Measurements from ENCODE around the gene SLC37A4. TPM values are rescaled to one million over a fixed set of nuclear protein-coding genes. Genes with fewer than 3 reads are reported as not detected.
A peak's percentile ranks its signal among the peaks of the same experiment; 100 is the strongest.

SLC37A4 gene
- total and polyA plus RNA-seq, 2 of the 13 experiments (the other 11 are each of a cell fraction or from before 2014, with no cell fraction given) = 43.0 to 56.1 TPM

DNA sequence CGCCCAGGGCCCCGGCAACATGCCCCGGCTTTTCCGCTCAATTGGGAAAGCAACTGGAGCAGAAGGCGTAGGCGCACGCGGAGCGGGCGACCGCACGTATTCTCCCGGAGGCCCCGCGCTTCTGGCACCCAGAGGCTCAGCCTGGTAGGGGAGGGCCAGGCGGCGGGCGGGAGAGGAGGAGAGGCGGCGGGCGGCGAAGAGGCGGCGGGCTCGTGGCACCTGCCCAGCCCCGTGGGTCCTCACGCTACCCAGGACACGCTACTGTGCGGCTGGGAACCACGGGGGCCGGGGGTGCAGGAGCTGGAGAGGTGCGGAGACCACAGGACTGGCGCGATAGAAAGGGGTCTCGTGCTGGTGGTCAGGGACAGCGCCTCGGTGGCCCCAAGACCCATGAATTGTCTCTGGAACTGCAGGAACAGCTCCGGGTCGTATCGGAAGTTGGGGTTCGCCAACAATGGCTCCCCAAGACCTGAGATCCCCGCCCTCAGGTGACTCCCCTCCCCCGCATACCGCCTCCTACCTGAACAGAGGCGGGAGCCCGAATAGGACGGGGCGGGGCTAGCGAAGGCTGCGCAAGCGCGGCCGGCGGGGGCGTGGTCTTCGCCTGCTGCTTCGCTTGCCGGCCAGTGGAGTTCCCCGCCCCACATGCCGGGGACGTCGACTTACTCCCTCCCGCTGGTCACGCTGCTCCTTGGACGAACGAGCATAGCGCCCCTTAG is at the start of gene SLC37A4 (continued):
- TF ChIP-seq, protein P1, sequence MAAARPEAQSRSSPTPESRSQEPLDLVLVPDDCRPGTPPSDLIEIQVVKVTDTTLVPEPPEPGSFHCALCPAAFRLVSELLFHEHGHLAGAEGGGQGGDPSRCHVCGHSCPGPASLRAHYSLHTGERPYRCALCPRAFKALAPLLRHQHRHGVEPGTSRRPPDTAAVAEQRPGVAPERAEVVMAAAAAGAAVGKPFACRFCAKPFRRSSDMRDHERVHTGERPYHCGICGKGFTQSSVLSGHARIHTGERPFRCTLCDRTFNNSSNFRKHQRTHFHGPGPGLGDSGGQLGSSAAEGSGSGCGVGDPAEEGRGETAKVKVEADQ (CRISPR knock-in tag; IDR thresholded peaks at IDR 0.05; ENCODE audit: borderline replicate concordance) = peak; percentile 29; the same call in 1 of the 2 replicates
- peak; percentile 88; the same call in 1 of the 2 replicates for TF ChIP-seq TBX2 (CRISPR knock-in tag; IDR thresholded peaks at IDR 0.05; ENCODE audit: borderline replicate concordance)
- peak; percentile 97 for TF ChIP-seq KLF9 (CRISPR knock-in tag; IDR thresholded peaks at IDR 0.05; ENCODE audit: low read depth)
- no peak for TF ChIP-seq NR1H2 (CRISPR knock-in tag; IDR thresholded peaks at IDR 0.05; ENCODE audit: borderline replicate concordance, low read depth)
- TF ChIP-seq, protein P2, sequence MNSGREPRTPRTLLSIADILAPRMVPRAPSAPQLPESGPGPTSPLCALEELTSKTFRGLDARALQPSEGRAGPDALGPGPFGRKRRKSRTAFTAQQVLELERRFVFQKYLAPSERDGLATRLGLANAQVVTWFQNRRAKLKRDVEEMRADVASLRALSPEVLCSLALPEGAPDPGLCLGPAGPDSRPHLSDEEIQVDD (CRISPR knock-in tag; IDR thresholded peaks at IDR 0.05; ENCODE audit: borderline replicate concordance) = no peak
- no peak for TF ChIP-seq SRSF4 (IDR thresholded peaks at IDR 0.05; ENCODE audit: low read depth, low read length, poor library complexity, severe bottlenecking)
- TF ChIP-seq, protein P3, sequence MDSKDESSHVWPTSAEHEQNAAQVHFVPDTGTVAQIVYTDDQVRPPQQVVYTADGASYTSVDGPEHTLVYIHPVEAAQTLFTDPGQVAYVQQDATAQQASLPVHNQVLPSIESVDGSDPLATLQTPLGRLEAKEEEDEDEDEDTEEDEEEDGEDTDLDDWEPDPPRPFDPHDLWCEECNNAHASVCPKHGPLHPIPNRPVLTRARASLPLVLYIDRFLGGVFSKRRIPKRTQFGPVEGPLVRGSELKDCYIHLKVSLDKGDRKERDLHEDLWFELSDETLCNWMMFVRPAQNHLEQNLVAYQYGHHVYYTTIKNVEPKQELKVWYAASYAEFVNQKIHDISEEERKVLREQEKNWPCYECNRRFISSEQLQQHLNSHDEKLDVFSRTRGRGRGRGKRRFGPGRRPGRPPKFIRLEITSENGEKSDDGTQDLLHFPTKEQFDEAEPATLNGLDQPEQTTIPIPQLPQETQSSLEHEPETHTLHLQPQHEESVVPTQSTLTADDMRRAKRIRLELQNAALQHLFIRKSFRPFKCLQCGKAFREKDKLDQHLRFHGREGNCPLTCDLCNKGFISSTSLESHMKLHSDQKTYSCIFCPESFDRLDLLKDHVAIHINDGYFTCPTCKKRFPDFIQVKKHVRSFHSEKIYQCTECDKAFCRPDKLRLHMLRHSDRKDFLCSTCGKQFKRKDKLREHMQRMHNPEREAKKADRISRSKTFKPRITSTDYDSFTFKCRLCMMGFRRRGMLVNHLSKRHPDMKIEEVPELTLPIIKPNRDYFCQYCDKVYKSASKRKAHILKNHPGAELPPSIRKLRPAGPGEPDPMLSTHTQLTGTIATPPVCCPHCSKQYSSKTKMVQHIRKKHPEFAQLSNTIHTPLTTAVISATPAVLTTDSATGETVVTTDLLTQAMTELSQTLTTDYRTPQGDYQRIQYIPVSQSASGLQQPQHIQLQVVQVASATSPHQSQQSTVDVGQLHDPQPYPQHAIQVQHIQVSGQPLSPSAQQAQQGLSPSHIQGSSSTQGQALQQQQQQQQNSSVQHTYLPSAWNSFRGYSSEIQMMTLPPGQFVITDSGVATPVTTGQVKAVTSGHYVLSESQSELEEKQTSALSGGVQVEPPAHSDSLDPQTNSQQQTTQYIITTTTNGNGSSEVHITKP (CRISPR knock-in tag; IDR thresholded peaks at IDR 0.05; ENCODE audit: low read depth) = peak; percentile 61
- TF ChIP-seq ZBTB38 (CRISPR knock-in tag; IDR thresholded peaks at IDR 0.05) = peak; percentile 87
- TF ChIP-seq, protein P4, sequence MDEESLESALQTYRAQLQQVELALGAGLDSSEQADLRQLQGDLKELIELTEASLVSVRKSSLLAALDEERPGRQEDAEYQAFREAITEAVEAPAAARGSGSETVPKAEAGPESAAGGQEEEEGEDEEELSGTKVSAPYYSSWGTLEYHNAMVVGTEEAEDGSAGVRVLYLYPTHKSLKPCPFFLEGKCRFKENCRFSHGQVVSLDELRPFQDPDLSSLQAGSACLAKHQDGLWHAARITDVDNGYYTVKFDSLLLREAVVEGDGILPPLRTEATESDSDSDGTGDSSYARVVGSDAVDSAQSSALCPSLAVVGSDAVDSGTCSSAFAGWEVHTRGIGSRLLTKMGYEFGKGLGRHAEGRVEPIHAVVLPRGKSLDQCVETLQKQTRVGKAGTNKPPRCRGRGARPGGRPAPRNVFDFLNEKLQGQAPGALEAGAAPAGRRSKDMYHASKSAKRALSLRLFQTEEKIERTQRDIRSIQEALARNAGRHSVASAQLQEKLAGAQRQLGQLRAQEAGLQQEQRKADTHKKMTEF (CRISPR knock-in tag; IDR thresholded peaks at IDR 0.05) = peak; percentile 69
- TF ChIP-seq NFYB (CRISPR knock-in tag; IDR thresholded peaks at IDR 0.05) = peak; percentile 54; the same call in 1 of the 2 replicates
- TF ChIP-seq, protein P5, sequence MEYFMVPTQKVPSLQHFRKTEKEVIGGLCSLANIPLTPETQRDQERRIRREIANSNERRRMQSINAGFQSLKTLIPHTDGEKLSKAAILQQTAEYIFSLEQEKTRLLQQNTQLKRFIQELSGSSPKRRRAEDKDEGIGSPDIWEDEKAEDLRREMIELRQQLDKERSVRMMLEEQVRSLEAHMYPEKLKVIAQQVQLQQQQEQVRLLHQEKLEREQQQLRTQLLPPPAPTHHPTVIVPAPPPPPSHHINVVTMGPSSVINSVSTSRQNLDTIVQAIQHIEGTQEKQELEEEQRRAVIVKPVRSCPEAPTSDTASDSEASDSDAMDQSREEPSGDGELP (IDR thresholded peaks at IDR 0.05; ENCODE audit: borderline replicate concordance, low read depth) = peak; percentile 56; the same call in 1 of the 2 replicates
- peak; percentile 54 for TF ChIP-seq NCOA2 (CRISPR knock-in tag; IDR thresholded peaks at IDR 0.05)
- no peak for TF ChIP-seq ZNF367 (CRISPR knock-in tag; IDR thresholded peaks at IDR 0.05; ENCODE audit: borderline replicate concordance)
- no peak for TF ChIP-seq EP300 (IDR thresholded peaks at IDR 0.05; ENCODE audit: low read depth in 2 of 2, low read length in 2 of 2)
- TF ChIP-seq EP300 (CRISPR knock-in tag; IDR thresholded peaks at IDR 0.05; ENCODE audit: borderline replicate concordance) = no peak
- TF ChIP-seq ZNF124 (CRISPR knock-in tag; IDR thresholded peaks at IDR 0.05) = peak; percentile 94
- TF ChIP-seq, protein P6, sequence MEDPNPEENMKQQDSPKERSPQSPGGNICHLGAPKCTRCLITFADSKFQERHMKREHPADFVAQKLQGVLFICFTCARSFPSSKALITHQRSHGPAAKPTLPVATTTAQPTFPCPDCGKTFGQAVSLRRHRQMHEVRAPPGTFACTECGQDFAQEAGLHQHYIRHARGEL (CRISPR knock-in tag; IDR thresholded peaks at IDR 0.05) = no peak
- TF ChIP-seq ZNF562 (CRISPR knock-in tag; IDR thresholded peaks at IDR 0.05; ENCODE audit: borderline replicate concordance) = no peak
- TF ChIP-seq MIER3 (CRISPR knock-in tag; IDR thresholded peaks at IDR 0.05; ENCODE audit: borderline replicate concordance) = no peak; the same call in 1 of the 2 replicates
- TF ChIP-seq, protein P7, sequence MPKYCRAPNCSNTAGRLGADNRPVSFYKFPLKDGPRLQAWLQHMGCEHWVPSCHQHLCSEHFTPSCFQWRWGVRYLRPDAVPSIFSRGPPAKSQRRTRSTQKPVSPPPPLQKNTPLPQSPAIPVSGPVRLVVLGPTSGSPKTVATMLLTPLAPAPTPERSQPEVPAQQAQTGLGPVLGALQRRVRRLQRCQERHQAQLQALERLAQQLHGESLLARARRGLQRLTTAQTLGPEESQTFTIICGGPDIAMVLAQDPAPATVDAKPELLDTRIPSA (CRISPR knock-in tag; IDR thresholded peaks at IDR 0.05; ENCODE audit: borderline replicate concordance) = peak; percentile 95; the same call in 1 of the 2 replicates

All from HepG2 (cell line).